Epidermal melanocyte (primary cell): ENCODE results near the gene VEGFA.

Experiments used
- DNase-seq: peaks from one replicate; pipeline ENCODE4 v3.0.0; 2011; ENCODE audit warnings: low spot score; ENCODE audit not compliant: insufficient read length

The VEGFA gene

GRCh38 chr6:43771858-43772680 is 2.1 kb downstream of the VEGFA start:
- DNase-seq: no peak

GRCh38 chr6:43772681-43773049 is 2.7 kb downstream of the VEGFA start:
- no peak for DNase-seq

GRCh38 chr6:43773050-43773979 is 3.3 kb downstream of the VEGFA start:
- peak; percentile 52 for DNase-seq

- no peak for DNase-seq
Measured at GRCh38 chr6:43773980-43774775, 4.2 kb downstream of the VEGFA start.

DNA sequence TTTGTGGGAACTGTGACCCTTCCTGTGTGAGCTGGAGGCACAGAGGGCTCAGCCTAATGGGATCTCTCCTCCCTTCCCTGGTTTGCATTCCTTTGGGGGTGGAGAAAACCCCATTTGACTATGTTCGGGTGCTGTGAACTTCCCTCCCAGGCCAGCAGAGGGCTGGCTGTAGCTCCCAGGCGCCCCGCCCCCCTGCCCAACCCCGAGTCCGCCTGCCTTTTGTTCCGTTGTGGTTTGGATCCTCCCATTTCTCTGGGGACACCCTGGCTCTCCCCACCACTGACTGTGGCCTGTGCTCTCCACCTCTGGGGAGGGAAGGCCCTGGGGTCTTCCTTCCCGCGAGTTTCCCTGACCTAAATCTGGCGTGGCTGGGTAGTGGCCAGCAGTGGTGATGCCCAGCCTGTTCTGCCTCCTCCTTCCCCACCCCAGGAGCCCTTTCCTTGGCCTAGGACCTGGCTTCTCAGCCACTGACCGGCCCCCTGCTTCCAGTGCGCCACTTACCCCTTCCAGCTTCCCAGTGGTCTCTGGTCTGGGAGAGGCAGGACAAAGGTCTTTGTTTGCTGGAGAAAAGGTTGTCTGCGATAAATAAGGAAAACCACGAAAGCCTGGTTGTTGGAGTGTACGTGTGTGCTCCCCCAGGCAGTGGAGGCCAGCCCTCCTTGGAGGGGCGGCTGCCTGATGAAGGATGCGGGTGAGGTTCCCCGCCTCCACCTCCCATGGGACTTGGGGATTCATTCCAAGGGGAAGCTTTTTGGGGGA is 4.9 kb downstream of the VEGFA start:
- peak; percentile 93 for DNase-seq

- DNase-seq: no peak
Measured at GRCh38 chr6:43775535-43775885, 5.5 kb downstream of the VEGFA start.

GRCh38 chr6:43776115-43776798 is 6.2 kb downstream of the VEGFA start:
- no peak for DNase-seq

- DNase-seq: no peak
Measured at GRCh38 chr6:43776799-43777776, 7.1 kb downstream of the VEGFA start.

DNA sequence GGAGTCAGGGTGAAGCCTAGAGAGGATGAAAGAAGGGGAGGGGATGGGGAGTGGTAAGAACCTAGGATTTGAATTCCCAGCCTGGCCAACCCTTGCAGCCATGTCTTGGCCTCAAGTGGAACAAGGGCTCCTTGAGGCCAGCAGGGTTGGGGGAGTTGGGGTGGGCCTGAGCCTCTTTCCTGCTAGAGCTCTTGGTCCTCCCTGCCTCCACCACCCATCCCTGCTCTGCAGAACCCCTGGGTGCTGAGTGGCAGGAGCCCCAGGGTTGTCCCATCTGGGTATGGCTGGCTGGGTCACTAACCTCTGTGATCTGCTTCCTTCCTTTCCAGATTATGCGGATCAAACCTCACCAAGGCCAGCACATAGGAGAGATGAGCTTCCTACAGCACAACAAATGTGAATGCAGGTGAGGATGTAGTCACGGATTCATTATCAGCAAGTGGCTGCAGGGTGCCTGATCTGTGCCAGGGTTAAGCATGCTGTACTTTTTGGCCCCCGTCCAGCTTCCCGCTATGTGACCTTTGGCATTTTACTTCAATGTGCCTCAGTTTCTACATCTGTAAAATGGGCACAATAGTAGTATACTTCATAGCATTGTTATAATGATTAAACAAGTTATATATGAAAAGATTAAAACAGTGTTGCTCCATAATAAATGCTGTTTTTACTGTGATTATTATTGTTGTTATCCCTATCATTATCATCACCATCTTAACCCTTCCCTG is 8.3 kb downstream of the VEGFA start:
- no peak for DNase-seq

GRCh38 chr6:43778976-43779851 is 9.2 kb downstream of the VEGFA start:
- no peak for DNase-seq

GRCh38 chr6:43779852-43780236 is 9.8 kb downstream of the VEGFA start:
- DNase-seq: no peak

DNA sequence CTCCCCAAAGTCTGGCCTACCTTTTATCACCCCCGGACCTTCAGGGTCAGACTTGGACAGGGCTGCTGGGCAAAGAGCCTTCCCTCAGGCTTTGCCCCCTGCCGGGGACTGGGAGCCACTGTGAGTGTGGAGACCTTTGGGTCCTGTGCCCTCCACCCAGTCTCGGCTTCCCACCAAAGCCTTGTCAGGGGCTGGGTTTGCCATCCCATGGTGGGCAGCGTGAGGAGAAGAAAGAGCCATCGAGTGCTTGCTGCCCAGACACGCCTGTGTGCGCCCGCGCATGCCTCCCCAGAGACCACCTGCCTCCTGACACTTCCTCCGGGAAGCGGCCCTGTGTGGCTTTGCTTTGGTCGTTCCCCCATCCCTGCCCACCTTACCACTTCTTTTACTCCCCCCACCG is 10.3 kb downstream of the VEGFA start:
- DNase-seq: no peak

- DNase-seq: no peak
Measured at GRCh38 chr6:43780941-43781928, 11.2 kb downstream of the VEGFA start.

DNA sequence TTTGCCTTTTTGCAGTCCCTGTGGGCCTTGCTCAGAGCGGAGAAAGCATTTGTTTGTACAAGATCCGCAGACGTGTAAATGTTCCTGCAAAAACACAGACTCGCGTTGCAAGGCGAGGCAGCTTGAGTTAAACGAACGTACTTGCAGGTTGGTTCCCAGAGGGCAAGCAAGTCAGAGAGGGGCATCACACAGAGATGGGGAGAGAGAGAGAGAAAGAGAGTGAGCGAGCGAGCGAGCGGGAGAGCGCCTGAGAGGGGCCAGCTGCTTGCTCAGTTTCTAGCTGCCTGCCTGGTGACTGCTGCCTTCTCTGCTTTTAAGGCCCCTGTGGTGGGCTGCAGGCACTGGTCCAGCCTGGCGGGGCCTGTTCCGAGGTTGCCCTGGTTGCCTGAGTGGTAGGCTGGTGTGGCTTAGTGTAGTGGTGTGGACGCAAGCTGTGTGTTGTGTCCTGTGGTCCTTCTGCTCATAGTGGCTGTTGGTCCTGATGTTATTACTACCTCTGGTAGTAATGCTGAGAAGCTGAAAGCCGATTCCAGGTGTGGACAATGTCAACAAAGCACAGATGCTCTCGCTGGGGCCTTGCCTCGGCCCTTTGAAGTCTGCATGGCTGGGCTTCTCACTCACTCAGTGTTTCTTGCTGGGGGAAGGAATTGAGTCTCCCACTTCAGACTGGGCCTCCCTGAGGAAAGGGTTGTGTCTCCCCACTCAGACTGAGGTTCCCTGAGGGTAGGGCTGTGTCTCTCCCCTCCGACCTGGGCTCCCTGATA is 12.1 kb downstream of the VEGFA start:
- no peak for DNase-seq

- no peak for DNase-seq
Measured at GRCh38 chr6:43782764-43783513, 12.9 kb downstream of the VEGFA start.
